ENCODE measurements around the gene NPAS4.

DNA sequence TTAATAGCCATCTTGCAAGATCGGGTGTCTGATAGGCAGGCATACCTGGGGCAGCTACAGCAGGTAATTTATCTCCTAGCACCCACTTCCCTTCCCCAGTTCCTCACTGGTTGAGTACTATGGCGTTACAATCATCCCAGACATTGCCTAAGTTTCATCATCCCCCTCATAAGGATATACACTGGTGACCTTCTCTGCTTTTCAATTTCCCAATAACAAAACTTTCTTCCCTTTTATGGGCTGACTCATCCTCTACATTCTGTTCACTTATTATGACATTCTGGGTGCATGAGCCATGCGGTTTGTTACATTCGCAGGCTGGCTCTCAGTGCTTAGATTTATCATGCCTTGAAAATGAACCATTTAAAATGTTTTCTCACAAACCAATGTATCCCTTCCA, 22.8 kb downstream of the NPAS4 start:
- TF ChIP-seq CTCF (IDR thresholded peaks at IDR 0.05) (no peak), POLR2AphosphoS5 (IDR thresholded peaks at IDR 0.05) (no peak), POLR2A (IDR thresholded peaks at IDR 0.05) (no peak), EP300 (IDR thresholded peaks at IDR 0.05) (no peak)
